HG02938 (cell line): ENCODE data around the gene OR13C9.
"Not testable (repeated sequence)": the region's sequence is repeated elsewhere in the genome, so short reads cannot be mapped to it uniquely, and the experiment has no call there.

Source experiments
- ATAC-seq: cut with Tn5 transposase; IDR thresholded peaks from one replicate; pipeline ENCODE4 v1.9.1; 2021; ENCODE audit warnings: mild to moderate bottlenecking, moderate library complexity; ENCODE audit not compliant: unreplicated experiment

The OR13C9 gene, protein sequence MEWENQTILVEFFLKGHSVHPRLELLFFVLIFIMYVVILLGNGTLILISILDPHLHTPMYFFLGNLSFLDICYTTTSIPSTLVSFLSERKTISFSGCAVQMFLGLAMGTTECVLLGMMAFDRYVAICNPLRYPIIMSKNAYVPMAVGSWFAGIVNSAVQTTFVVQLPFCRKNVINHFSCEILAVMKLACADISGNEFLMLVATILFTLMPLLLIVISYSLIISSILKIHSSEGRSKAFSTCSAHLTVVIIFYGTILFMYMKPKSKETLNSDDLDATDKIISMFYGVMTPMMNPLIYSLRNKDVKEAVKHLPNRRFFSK

DNA sequence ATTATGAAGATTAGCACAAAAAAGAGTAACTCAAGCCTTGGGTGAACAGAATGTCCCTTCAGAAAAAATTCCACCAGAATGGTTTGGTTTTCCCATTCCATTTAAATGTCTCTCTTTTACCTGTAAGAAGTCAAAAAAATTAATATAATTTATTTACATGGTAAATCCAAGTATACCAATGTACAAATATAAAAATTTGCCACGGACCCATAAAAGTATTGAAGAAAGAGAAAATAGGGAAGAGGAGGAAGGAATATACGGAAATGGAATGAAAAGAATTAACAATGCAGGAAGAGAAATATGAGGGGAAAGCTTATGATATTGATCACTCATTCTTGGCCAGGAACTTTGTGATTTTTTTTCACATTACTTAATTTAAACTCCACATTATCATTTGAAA, at the start of gene OR13C9:
TSS of gene OR13C9 (minus strand) at position 101 of the 400 bp plus-strand sequence. CDS start at position 101, 0 bp downstream.
- ATAC-seq: no peak

DNA sequence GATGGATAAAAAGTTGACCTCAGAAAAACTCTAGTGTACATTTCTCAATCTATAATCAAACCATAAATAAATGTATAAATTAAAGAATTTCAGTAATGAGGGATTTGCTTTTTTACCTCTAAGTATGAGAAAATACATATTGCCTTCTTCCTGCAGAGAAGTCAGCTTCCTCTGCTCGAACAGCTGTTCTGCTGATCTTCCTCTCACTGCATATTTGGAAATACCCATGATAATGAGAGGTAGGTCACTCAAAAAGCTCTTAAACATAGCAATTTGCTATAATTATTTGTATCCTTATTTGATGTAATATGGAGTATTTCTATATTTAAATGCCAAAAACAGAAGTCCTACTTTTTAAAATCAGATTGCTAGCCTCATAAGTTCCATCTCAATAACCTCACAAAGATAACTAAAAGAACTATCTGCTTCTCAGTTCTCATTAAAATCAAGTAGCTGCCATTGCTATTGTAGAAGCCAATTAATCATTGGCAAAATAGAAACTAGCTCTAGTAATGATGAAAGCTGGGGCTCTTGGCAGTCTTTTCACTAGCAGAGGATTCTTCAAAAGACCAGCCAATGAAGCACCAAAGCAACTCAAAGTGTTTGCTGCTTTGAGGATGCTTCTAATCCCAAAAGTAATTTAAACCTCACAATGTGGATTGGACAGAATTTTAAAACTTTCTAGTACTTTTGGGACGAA, 40.6 kb upstream of the OR13C9 start:
- ATAC-seq: no peak

DNA sequence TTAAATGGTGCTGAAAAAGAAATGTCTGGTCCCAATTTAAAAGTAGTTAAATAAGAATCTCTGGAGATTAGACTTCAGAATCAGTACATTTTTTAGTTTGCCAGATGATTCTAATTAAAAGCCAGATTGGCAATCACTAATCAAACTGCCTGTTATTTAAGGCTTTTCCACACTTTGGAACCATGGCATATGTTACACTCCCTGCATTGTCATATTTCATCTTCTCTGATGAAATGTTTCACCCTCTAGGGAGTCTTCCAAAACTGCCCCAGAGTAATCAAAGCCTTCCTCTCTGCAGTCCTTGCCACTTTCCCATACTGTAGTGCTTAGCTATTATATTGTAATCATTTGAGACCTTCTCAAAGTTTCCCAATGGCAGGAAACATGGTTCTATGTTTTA, 17.5 kb upstream of the OR13C9 start:
- ATAC-seq: no peak

DNA sequence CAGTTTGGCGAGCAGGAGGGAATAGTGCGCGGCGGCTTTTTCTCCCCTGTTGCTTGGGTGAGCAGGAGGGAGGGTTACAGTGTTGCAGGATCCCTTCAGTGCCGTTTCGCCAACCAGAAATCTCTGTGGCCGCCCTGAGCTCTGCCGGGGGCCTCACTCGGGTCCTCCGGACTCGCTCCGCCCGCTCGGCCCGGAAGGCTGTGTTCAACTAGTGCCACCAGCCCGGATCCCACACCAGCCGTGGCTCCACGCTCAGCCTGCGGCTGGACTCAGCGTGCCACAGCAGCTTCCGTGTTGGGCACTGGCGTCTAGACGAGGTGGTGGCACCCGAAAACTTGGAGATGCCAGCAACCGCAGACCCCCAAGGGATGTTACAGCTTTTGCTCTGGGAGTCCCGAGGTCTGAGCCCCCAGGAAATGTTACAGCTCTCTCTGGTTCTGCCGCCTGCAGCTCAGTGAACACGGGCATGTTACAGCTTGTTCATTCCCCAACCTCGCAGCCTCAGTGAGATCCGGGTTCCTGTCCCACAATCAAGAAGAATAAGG, 16.0 kb upstream of the OR13C9 start:
- ATAC-seq: no peak

DNA sequence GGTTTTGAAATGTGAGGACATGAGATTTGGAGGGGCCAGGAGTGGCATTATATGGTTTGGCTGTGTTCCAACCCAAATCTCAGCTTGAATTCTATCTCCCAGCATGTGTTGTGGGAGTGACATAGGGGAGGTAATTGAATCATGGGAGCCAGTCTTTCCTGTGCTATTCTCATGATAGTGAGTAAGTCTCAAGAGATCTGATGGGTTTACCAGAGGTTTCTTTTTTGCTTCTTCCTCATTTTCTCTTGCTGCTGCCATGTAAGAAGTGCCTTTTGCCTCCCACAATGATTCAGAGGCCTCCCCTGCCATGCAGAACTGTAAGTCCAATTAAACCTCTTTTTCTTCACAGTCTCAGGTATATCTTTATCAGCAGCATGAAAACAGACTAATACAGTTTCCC, 8.0 kb upstream of the OR13C9 start:
- not testable (repeated sequence) for ATAC-seq

DNA sequence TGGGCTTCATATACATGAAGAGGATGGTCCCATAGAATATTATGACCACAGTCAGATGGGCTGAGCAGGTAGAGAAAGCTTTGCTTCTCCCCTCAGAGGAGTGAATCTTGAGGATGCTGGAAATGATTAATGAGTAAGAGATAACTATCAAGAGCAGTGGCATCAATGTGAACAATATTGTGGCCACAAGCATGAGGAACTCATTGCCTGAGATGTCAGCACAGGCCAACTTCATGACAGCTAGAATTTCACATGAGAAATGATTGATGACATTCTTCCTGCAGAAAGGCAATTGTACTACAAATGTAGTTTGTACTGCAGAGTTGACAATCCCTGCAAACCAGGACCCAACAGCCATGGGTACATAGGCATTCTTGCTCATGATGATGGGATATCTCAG, 586 bp downstream of the OR13C9 start:
- ATAC-seq: no peak

- no peak for ATAC-seq
These were observed 6.8 kb downstream of the OR13C9 start for GRCh38 chr9:104611213-104611612.

- ATAC-seq: no peak
These were observed 9.7 kb downstream of the OR13C9 start for GRCh38 chr9:104608336-104608735.

- ATAC-seq: no peak
These were observed 11.9 kb downstream of the OR13C9 start for GRCh38 chr9:104606152-104606551.

GRCh38 chr9:104605527-104605926, 12.5 kb downstream of the OR13C9 start, which contains the start of gene OR13C2:
OR13C2 (minus strand) TSS chr9:104605627; CDS start chr9:104605627, 0 bp downstream.
- ATAC-seq: not testable (repeated sequence)

- peak; percentile 73 for ATAC-seq
These were observed 13.2 kb downstream of the OR13C9 start for GRCh38 chr9:104604801-104605200.

DNA sequence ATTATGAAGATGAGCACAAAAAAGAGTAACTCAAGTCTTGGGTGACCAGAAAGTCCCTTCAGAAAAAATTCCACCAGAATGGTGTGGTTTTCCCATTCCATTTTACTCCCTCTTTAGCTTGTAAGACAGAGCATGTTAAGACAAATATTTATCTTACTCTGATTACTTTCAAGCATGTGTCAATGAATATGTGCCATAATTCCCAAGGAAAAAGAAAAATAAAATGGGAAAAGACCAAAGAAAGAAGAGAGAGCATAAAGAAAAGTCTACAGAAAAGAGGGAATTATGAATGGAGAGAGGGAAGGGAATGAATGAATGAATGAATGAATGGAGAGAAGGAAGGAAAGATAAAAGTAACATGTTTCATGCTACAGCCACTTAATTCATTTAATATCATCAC, 18.7 kb downstream of the OR13C9 start, which contains the start of gene OR13C5:
TSS of gene OR13C5 (minus strand) at position 101 of the 400 bp plus-strand sequence. CDS start at position 101, 0 bp downstream.
- ATAC-seq: not testable (repeated sequence)

- ATAC-seq: not testable (repeated sequence)
These were observed 19.3 kb downstream of the OR13C9 start for GRCh38 chr9:104598749-104599148.

GRCh38 chr9:104589626-104590025, 28.4 kb downstream of the OR13C9 start:
- ATAC-seq: no peak

- no peak for ATAC-seq
These were observed 31.4 kb downstream of the OR13C9 start for GRCh38 chr9:104586496-104587180.

DNA sequence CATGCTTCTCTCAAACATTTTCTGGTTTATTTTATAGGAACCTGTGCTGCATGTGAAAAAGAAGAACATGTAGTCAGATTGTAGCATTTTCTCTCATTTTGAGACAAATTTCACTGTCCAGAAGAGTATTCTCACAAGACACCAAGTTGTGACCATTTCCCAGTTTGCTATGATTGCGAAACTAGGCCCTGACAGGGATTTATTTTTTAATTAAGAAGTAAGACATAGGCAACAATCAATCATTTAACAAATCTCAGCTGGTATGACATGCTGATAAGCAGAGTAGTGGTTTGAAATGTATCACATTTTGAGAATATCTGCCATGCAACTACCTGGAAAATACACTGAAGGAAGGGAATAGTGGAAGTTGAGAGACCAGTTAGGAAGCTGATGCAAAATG, 37.4 kb downstream of the OR13C9 start:
- no peak for ATAC-seq

GRCh38 chr9:104577263-104577662, 40.7 kb downstream of the OR13C9 start:
- ATAC-seq: no peak

GRCh38 chr9:104575456-104575855, 42.5 kb downstream of the OR13C9 start:
- ATAC-seq: no peak

DNA sequence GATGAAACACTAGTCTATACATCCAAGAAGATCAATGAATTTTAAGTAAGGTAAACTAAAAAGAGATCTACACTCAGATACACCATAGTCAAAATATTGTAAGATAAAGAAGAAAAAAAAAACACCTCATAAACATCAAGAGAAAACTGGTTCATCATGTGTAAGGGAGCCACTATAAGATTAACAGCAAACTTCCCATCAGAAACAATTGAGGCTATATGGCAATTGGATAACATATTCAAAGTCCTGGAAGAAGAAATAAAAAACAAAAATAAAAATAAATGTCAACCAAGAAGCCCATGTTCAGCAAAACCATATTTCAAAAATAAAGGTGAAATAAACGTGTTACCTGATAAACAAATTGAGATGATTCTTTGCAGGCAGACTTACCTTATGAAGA, 45.4 kb downstream of the OR13C9 start:
- ATAC-seq: no peak

GRCh38 chr9:104568868-104569267, 49.1 kb downstream of the OR13C9 start, which contains the start of gene OR13C8:
OR13C8 (plus strand) TSS chr9:104569168; CDS start chr9:104569168, 0 bp downstream.
- no peak for ATAC-seq
